K562 (cell line): ENCODE results near the gene RDH5. TPM values are rescaled to one million over a fixed set of nuclear protein-coding genes. Genes with fewer than 3 reads are reported as not detected.

Source experiments
- ATF1 ChIP-seq, 2 experiments: fragments of 450-650 bp in 1 of 2; IDR thresholded peaks; 2 replicates each; pipeline ENCODE4 v1.6.1; 2016; ENCODE audit warnings: missing compliant biosample characterization in 1 of 2, missing genetic modification characterization in 1 of 2
- CBX8 ChIP-seq: fragments of 200-600 bp; sonication (generic); IDR thresholded peaks from 2 replicates; pipeline ENCODE4 v1.6.1; 2012; ENCODE audit warnings: borderline replicate concordance, mixed run types, low read depth, mild to moderate bottlenecking, moderate library complexity, mixed read lengths, low read length, control low read depth, inconsistent platforms; ENCODE audit not compliant: poor library complexity, severe bottlenecking; ENCODE audit errors: extremely low read depth
- CHD2 ChIP-seq: IDR thresholded peaks from 2 replicates; pipeline ENCODE4 v1.6.1; 2011; ENCODE audit warnings: low read depth, low read length
- HMGN3 ChIP-seq: IDR thresholded peaks from 2 replicates; pipeline ENCODE4 v1.6.1; 2011; ENCODE audit warnings: borderline replicate concordance, low read depth, mild to moderate bottlenecking, mixed read lengths, low read length; ENCODE audit not compliant: insufficient read length; ENCODE audit errors: extremely low read depth
- LEF1 ChIP-seq: fragments of 450-650 bp; IDR thresholded peaks from 2 replicates; pipeline ENCODE4 v1.6.1; 2016; ENCODE audit warnings: mild to moderate bottlenecking
- MAZ ChIP-seq, 2 experiments: fragments of 450-650 bp in 1 of 2; sonication (generic) in 1 of 2; formaldehyde crosslinking; IDR thresholded peaks in 1 of 2; conservative IDR thresholded peaks in 1 of 2; 2 replicates each; pipeline versions ENCODE4 v1.4.0 to v1.5.0; 2020; ENCODE audit warnings: mild to moderate bottlenecking in 1 of 2, missing genetic modification reagents in 1 of 2
- MECOM ChIP-seq: fragments of 250-450 bp; sonication (Bioruptor Pico); IDR thresholded peaks from 2 replicates; pipeline ENCODE4 v1.8.0; 2022; ENCODE audit warnings: inconsistent platforms
- MGA ChIP-seq: fragments of 450-650 bp; IDR thresholded peaks from 2 replicates; pipeline ENCODE4 v1.6.1; 2016; ENCODE audit warnings: mild to moderate bottlenecking, moderate library complexity
- MTA1 ChIP-seq: fragments of 450-650 bp; IDR thresholded peaks from 2 replicates; pipeline ENCODE4 v1.6.1; 2017; ENCODE audit warnings: borderline replicate concordance
- RUNX1 ChIP-seq: sonication (generic); IDR thresholded peaks from 2 replicates; pipeline ENCODE4 v1.6.1; 2016; ENCODE audit warnings: antibody characterized with exemption, low read depth
- SMARCA4 ChIP-seq: fragments of 450-650 bp; IDR thresholded peaks from 2 replicates; pipeline ENCODE4 v1.6.1; 2016
- SNAPC5 ChIP-seq: fragments of 250-450 bp; sonication (Bioruptor Pico); IDR thresholded peaks from 2 replicates; pipeline ENCODE4 v1.8.0; 2021; ENCODE audit warnings: moderate library complexity, mild to moderate bottlenecking, inconsistent platforms
- SREBF2 ChIP-seq: sonication (generic); formaldehyde crosslinking; IDR thresholded peaks from 2 replicates; pipeline ENCODE4 v1.4.0; 2020; ENCODE audit warnings: mild to moderate bottlenecking, missing genetic modification reagents
- U2AF1 ChIP-seq: fragments of 200-400 bp; formaldehyde crosslinking; optimal IDR thresholded peaks from 2 replicates; pipeline ENCODE3; 2017; ENCODE audit warnings: mild to moderate bottlenecking, low read depth, low read length, moderate library complexity
- polyA plus RNA-seq, 8 experiments: library from polyadenylated mRNA; depleted of rRNA in 4 of 8; stranded (reverse) in 5 of 8; unstranded in 3 of 8; fragments of >200 nt; fragmentation: Nextera tagmentation in 2 of 8; fragmentation: Illumina TruSeq in 1 of 8; extraction: Ambion mirVana in 2 of 8; extraction: Trizol in 1 of 8; gene quantifications; 2 replicates each; pipeline versions ENCODE4 v1.2.1 to v1.2.3, GENCODE V29; 2011 to 2014; ENCODE audit warnings: inconsistent platforms in 1 of 8, missing spikeins in 1 of 8
- total RNA-seq, 7 experiments: library from RNA; depleted of rRNA in 6 of 7; stranded (reverse); fragments of >200 nt in 6 of 7; fragmentation: Illumina TruSeq in 2 of 7; extraction: Trizol in 2 of 7; gene quantifications; 2 replicates each; pipeline versions ENCODE4 v1.2.1 to v1.2.3, GENCODE V29; 2011 to 2021; ENCODE audit warnings: low replicate concordance in 1 of 7
- TF ChIP-seq, protein P1 (sequence below): fragments of 450-650 bp; IDR thresholded peaks from 2 replicates; pipeline ENCODE4 v1.6.1; 2017; ENCODE audit warnings: mild to moderate bottlenecking, moderate library complexity

RDH5 gene
- total and polyA plus RNA-seq, 9 of the 15 experiments (the other 6 are each of a cell fraction or from before 2014, with no cell fraction given) = 0.28 to 2.0 (median 1.1) TPM; not detected in 1

DNA sequence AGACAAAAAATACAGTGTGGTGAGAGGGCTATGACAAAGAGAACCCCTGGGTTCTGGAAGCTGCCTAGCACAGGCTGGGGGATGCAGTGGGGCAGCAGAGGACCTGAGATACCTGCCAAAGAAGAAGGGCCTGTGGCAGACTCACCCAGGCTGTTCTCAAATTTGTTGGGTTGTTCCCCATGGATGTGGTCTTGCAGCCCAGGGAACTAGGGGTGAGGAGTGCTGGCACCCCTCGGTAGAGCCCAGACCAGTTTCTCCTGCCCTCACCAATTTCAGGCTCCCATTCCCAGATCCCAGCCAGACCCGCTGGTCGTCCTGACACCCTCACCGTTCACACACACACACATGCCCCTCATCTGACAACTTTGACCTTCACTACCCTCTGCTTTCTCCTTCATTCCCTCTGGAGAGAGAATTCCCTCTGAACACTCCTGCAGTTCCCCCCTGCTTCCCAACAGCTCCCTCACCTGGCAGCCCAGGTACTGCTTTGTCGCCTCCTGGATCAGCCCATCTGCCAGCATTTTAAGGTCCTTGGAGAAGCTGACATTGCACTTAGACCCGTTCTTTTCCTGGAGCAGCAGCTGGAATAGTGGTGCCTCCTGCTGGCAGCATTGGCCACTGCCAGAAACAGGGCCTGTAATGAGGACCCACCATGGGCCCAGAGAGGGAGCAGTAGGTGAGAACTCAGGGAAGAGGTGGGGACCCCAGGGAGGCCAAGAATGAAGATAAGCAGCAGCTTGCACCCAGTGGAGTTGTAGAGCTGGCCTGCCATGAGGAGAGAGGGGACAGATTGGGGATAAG lies 16.8 kb downstream of the RDH5 start (continued):
- no peak for TF ChIP-seq CBX8
- no peak for TF ChIP-seq ATF1 (CRISPR knock-in tag; IDR thresholded peaks at IDR 0.05)
- TF ChIP-seq ATF1 (tag; IDR thresholded peaks at IDR 0.05) = no peak
- no peak for TF ChIP-seq U2AF1
- no peak for TF ChIP-seq CHD2
- TF ChIP-seq MAZ (CRISPR knock-in tag; conservative IDR thresholded peaks at IDR 0.05 in 1 of 2, IDR thresholded peaks at IDR 0.05 in 1 of 2) = peak in 1 of 2 experiments; percentile 75; a peak in 2 of 4 replicates
- no peak for TF ChIP-seq HMGN3
- TF ChIP-seq MECOM (CRISPR knock-in tag) = no peak
- TF ChIP-seq MTA1 = 0 out of 2 replicates have a peak, but pooled peaks have one; percentile 35
- no peak for TF ChIP-seq SREBF2
- no peak for TF ChIP-seq MGA
- TF ChIP-seq, protein P1, sequence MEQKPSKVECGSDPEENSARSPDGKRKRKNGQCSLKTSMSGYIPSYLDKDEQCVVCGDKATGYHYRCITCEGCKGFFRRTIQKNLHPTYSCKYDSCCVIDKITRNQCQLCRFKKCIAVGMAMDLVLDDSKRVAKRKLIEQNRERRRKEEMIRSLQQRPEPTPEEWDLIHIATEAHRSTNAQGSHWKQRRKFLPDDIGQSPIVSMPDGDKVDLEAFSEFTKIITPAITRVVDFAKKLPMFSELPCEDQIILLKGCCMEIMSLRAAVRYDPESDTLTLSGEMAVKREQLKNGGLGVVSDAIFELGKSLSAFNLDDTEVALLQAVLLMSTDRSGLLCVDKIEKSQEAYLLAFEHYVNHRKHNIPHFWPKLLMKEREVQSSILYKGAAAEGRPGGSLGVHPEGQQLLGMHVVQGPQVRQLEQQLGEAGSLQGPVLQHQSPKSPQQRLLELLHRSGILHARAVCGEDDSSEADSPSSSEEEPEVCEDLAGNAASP = no peak
- no peak for TF ChIP-seq SNAPC5 (CRISPR knock-in tag)
- no peak for TF ChIP-seq LEF1
- TF ChIP-seq SMARCA4 = no peak
- TF ChIP-seq RUNX1 = no peak
